GM18511 (cell line): ENCODE measurements around the gene GPR132.

Experiments
- ATAC-seq: cut with Tn5 transposase; IDR thresholded peaks from one replicate; pipeline ENCODE4 v1.9.1; 2021; ENCODE audit warnings: mild to moderate bottlenecking, moderate library complexity; ENCODE audit not compliant: unreplicated experiment

Gene GPR132

DNA sequence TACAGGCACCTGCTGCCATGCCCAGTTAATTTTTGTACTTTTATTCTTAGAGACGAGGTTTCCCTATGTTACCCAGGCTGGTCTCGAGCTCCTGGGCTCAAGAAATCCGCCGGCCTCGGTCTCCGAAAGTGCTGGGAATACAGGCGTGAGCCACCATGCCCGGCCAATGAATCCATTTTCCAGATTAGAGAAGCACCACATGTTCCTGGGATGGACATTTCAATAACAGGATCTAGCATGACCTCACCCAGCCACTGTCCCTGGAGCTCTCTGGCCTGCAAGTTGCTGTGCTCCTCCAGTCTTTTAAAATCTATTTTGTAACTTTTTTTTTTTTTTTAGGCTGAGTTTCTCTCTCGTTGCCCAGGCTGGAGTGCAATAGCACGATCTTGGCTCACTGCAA, 2.2 kb downstream of the GPR132 start:
- no peak for ATAC-seq

DNA sequence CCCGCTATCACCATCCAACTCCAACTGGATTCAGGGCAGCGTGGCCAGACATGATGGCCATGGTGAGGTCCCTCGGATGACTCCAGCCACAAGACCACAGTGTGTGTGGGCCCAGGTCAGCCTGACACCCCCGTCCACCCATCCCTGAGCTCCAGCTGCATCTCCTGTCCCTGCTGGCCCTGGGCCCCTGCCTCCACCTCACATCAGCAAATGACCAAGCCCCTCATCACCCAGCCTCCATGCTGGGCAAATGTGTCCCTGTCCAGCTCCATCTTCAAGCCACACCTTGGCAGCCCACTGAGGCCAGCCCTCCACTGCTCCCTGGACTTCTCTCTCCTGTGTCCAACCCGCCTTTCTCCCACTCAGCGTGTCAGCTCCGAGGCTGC, 3.2 kb downstream of the GPR132 start:
- no peak for ATAC-seq

DNA sequence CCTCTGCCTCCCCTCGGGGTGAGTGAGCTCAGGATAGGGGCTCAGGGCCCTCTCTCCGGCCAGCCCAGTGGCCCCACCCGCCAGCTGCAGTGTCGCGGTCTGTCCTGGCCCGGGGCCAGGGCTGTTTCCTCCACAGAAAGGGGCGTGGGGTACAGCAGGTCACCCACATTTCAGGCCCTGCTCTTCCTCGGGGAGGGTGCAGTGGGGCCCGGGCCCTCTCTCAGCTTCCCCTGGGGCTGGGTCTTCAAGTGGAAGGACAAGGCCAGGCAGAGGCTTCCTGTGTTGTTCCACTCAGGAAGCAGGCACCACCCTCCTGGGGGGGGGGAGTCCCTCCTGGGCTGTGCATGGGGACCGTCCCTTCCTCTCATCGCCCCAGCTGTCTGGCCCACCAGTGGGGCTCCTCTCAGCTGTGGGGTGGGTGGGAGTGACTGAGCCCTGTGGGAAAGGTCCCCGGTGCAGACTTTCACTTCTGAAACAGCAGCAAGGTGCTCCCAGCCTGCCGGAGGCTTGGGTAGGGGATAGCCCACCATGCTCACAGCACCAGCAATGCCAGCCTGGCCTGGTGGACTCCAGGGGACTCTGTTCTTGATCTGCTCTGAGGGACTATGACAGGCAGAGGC, 3.7 kb downstream of the GPR132 start:
- ATAC-seq = peak; percentile 41

- no peak for ATAC-seq
Observed at GRCh38 chr14:105060751-105061427, 4.3 kb downstream of the GPR132 start.

GRCh38 chr14:105059925-105060565, 5.2 kb downstream of the GPR132 start:
- ATAC-seq = no peak

DNA sequence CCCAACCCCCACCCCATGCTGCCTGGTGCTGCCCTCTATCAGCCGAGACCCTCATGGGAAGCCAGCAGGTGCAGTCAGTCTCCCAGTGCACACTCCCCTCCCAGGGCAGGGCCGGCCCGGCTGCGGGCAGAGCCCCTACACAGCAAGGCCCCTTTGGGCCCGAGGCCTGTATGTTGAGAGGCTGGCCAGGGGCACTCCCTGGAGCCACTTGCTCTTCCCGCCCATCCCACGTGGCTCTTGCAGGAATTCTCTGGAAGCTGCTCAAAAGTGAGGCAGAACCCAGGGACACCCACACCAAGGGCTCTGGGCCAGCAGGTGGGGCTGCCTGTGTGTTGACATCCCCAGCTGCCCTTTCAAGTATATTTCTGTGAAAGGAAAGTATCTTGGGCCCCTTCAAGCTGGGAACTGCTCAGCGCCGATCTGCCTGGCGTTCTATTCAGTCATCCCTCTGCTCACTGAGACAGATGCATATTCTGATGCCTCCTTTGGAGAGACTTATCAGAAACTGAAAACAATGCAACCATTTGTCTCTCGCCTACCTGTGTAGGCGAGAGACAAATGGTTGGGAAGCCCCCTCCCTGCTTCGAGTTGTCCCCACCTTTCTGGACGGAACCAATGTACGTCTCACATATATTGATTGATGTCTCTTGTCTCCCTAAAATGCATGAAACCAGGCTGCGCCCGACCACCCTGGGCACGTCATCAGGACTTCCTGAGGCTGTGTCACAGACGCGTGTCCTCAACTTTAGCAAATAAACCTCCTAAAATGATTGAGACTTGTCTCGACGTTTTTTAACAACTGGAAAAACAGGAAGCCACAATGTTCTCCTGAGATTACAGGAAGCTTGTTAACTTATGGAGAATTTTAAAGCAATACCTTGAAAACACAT, 6.0 kb downstream of the GPR132 start:
- ATAC-seq = no peak

- no peak for ATAC-seq
Observed at GRCh38 chr14:105058521-105059034, 6.7 kb downstream of the GPR132 start.

DNA sequence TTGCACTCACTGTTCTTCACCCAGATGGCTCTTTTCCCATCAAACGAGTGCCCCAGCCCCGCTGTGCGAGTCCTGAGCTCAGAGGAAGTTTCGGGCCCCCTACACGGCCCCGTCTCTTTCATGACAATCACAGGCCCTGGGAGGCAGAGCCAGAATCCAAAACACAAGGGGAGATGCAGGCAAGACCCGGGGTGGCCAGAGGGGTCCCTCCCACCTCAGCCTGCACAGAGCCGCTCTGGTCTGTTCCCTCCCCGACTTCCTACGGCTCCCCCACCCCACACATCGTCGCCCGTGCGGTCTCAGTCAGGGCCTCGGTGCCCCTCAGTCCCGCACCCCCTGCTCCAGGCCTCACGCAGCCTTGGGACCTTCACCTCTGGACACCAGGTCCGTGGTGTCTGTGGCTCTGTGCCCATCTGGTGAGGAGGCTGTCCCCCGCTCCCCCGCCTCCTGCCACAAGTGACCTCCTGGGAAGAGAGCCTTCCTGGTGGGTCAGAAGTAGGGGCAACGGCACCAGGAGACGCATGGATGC, 8.9 kb downstream of the GPR132 start:
- ATAC-seq = no peak

DNA sequence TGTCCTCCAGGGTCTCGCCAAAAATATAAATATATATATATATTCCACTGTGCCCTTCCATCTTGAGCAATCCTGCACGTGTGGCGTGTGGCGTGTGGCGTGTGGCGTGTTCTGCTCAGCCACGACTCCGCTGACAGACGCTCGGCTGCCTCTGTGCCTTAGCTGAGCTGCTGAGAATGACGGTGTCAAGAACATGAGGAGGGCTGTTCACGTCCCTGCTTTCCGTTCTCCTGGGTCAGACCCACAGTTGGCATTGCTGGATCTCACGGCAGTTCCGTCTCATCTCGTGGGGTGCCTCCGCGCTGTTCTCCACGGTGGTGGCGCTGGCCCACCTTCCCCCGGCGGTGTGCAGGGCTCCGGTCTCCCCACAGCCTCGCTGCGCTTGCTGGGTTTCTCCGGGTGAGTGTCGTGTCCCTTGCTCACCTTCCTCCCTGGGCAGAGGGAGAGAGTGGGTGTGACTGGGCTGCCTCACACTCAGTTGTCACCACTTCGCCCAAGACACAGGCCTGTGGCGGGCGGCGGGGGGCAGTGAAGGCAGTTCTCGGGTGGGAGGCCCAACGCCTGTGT, 9.4 kb downstream of the GPR132 start:
- no peak for ATAC-seq

DNA sequence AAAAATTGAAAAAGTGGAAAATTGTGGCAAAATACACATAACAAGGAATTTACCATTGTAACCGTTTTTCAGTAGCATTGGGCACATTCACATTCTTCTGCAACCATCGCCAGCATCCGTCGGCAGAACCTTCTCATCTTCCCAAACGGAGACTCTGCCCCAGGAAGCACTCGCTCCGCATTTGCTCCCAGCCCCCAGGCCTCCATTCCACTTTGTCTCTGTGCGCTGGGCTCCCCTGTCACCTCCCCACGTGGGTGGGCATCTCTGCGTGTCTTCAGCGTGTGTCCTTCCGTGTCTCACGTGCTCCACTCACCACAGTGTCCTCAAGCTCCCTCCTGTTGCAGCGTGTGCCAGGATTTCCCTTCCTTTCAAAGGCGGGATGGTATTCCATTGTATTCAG, 9.9 kb downstream of the GPR132 start:
- ATAC-seq = no peak

DNA sequence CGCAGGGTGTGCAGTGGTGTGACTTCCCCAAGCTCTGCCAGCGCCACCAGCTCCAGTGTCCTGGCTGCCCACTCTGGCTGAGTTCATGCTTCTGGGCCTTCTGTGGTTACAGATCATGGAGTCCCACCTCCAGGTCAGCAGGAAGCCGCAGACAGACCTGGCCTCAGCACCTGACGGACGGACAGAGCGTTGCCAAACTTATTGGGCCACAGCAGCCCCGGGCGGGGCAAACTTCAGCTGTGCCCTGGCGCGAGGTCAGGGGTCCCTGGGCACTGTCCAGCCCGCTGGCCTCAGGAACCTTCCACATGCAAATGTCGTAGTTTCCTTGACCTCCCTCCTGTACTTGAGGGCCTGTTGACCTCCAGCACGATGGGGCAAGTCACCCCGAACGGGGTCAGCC, 11.2 kb downstream of the GPR132 start:
- ATAC-seq = no peak

DNA sequence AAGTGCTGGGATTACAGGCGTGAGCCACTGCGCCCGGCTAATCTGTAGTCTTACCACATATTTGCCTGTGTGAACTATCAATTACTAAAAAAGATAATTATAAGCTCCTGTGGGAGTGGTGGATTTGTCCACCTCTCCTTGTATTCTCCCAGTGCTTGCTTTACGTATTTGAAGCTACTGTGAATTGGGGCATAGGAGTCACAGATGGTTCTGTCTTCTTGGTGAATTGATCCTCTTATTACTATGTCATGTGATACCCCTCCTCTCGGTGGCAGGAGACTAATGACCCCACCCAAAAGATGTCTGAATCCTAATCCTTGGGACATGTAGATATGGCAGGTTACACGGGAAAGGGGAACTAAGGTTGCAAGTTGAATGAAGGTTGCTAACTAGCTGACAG, 11.8 kb downstream of the GPR132 start:
- ATAC-seq = no peak

DNA sequence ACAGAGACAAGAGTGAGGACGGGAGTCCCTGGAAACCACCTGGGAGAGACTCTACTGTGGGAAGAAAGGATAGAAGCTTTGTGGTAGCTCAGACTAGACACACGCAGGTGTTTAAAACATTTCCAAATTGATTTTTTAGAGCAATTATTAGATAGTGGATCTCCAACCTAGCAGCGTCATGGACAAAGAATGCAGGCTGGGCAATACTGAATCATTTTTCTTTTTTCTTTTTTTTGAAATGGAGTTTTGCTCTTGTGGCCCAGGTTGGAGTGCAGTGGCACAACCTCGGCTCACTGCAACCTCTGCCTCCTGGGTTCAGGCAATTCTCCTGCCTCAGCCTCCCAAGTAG, 13.1 kb downstream of the GPR132 start:
- no peak for ATAC-seq

- ATAC-seq = no peak
Observed at GRCh38 chr14:105051182-105052109, 13.8 kb downstream of the GPR132 start.

- no peak for ATAC-seq
Observed at GRCh38 chr14:105050551-105050897, 14.7 kb downstream of the GPR132 start.

- ATAC-seq = no peak
Observed at GRCh38 chr14:105049753-105050550, 15.3 kb downstream of the GPR132 start.

- ATAC-seq = no peak
Observed at GRCh38 chr14:105047283-105048016, 17.8 kb downstream of the GPR132 start.

GRCh38 chr14:105046891-105047282, 18.3 kb downstream of the GPR132 start:
- ATAC-seq = no peak
